Right ventricle myocardium inferior (tissue), 1 donor: ENCODE measurements around the gene OR11G2. TPM values are rescaled to one million over a fixed set of nuclear protein-coding genes. Genes with fewer than 3 reads are reported as not detected.
"Not testable (repeated sequence)": the region's sequence is repeated elsewhere in the genome, so short reads cannot be mapped to it uniquely, and the experiment has no call there.

Source experiments
- ATAC-seq: fragments of 200-7000 bp; cut with Tn5 transposase; one replicate; pipeline ENCODE4 v1.9.1; 2020; ENCODE audit warnings: mild to moderate bottlenecking, moderate library complexity
- DNase-seq: peaks from one replicate; pipeline ENCODE4 v3.0.0; 2021; ENCODE audit errors: missing footprints
- intact Hi-C: fragments of 100-400 bp; cut with DNase I; formaldehyde crosslinking; loops from one replicate; pipeline ENCODE4 v1.11.0; 2022
- long read RNA-seq: library from polyadenylated mRNA; unstranded; transcript quantifications from one replicate; pipeline ENCODE4 v2.0.0, GENCODE V29; 2021
- total RNA-seq: library from RNA; stranded (reverse); fragmentation: NEBNext Ultra II Directional; extraction: Animal tissue kit (Norgen Biotek cat#: 25700); gene quantifications from one replicate; pipeline ENCODE4 v1.2.1, GENCODE V29; 2021
- donor health status: DM: no; HTN: yes; CAD: no; lungs with severe emphysema.

Gene OR11G2, protein sequence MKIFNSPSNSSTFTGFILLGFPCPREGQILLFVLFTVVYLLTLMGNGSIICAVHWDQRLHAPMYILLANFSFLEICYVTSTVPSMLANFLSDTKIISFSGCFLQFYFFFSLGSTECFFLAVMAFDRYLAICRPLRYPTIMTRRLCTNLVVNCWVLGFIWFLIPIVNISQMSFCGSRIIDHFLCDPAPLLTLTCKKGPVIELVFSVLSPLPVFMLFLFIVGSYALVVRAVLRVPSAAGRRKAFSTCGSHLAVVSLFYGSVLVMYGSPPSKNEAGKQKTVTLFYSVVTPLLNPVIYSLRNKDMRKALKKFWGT
- not detected for total RNA-seq
- long read RNA-seq, result 0 reads

DNA sequence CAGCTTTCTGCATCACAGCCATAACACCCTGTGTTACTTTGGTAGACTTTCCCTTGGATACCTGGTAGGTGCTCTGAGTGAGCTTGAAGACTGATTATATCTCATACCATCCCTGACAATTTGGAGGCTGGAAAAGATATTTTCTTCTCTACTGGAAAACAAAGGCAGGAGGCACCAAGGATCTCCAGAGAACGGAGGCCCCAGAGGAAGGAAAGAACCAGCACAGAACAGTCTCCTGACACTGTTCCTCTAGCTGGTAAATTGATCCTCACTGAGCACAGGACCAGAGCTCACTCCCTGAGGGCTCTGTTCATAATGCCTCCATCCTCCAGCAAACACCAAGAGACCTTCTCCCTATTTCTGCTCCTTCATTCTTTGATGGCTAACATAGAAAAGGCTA, at the start of gene OR11G2:
TSS of gene OR11G2 (plus strand) at position 301 of the 400 bp plus-strand sequence. CDS start 6,542 bp downstream, outside the sequence.
- DNase-seq, result no peak
- ATAC-seq, result no peak
- intact Hi-C loops, result no loop called here

DNA sequence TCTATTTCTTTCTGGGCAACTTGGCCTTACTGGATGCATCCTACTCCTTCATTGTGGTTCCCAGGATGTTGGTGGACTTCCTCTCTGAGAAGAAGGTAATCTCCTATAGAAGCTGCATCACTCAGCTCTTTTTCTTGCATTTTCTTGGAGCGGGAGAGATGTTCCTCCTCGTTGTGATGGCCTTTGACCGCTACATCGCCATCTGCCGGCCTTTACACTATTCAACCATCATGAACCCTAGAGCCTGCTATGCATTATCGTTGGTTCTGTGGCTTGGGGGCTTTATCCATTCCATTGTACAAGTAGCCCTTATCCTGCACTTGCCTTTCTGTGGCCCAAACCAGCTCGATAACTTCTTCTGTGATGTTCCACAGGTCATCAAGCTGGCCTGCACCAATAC, 46.8 kb upstream of the OR11G2 start:
- DNase-seq (no peak), ATAC-seq (no peak)
- intact Hi-C loops, result no loop called here

DNA sequence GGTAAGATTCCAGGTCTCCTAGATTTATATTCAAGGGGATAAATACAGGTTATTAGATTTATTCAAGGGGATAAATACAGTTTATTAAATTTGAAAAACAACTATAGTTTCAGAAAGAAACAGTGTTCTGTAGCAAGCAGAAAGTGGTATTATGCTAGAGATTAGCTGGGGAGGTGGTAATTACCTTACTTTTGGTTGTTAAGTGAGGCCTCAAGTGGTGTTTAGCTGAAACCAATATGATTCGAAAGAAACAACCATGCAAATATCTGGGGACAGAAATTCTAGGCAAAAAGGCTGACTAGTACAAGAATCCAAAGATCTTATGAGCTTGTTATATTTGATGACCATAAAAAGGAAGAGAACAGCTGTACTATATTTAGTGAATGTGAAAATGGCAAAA, 45.9 kb upstream of the OR11G2 start:
- intact Hi-C loops, result no loop called here
- ATAC-seq (no peak), DNase-seq (no peak)

DNA sequence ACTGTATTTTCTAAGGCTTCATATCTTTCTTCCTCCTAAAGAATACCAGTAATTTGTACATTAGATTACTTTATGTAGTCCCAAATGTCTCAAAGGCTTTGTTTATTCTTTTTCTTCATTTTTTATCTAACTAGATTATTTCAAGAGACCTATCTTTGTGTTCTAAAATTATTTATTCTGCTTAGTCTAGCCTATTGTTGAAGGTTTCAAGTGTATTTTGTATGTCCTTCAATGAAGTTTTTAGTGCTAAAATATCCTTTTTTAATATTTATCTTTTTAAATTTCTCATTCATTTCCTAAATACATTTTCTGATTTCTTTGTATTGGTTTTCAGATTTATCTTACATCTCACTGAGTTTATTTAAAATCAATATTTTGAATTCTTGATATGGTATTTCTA, 26.2 kb upstream of the OR11G2 start:
- intact Hi-C loops, result no loop called here
- no peak for DNase-seq
- no peak for ATAC-seq

DNA sequence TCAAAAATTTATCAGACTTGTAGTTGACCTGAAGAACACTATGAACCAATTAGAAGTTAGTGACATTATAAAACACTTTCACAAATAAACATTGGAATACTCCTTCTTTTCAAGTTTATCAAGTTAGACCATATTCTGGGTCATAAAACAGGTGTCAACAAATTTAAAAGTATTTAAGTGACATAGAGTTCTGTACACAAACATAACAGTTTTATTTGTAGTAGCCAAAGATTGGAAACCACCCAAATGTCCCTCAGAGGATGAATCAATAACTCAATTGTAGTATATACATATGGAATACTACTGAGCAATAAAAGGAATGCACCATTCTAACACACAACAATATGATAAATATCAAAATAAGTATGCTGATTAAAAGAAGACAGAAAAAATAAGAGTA, 23.6 kb upstream of the OR11G2 start:
- intact Hi-C loops, result no loop called here
- ATAC-seq, result no peak
- DNase-seq, result no peak

DNA sequence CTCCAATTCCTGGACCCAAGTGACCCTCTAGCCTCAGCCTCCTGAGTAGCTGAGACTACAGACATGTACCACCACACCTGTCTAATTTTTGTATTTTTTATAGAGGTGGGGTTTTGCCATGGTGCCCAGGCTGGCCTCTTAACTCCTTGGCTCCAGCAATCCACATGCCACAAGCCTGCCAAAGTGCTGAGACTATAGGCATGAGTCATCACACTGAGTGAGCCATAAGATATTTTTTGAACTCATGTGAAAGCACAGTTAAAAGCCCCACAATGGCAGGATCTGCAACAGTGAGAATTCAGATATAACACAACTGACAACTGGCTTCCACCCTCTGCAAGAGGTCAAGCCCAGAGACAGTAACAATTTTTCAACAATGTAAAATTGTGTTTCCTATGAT, 20.8 kb upstream of the OR11G2 start:
- intact Hi-C loops, DNase-seq, ATAC-seq: not testable (repeated sequence)

DNA sequence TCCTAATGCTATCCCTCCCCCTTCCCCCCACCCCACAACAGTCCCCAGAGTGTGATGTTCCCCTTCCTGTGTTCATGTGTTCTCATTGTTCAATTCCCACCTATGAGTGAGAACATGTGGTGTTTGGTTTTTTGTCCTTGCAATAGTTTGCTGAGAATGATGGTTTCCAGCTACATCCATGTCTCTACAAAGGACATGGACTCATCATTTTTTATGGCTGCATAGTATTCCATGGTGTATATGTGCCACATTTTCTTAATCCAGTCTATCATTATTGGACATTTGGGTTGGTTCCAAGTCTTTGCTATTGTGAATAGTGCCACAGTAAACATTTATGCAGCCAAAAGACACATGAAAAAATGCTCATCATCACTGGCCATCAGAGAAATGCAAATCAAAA, 16.5 kb upstream of the OR11G2 start:
- ATAC-seq, DNase-seq, intact Hi-C loops: not testable (repeated sequence)

DNA sequence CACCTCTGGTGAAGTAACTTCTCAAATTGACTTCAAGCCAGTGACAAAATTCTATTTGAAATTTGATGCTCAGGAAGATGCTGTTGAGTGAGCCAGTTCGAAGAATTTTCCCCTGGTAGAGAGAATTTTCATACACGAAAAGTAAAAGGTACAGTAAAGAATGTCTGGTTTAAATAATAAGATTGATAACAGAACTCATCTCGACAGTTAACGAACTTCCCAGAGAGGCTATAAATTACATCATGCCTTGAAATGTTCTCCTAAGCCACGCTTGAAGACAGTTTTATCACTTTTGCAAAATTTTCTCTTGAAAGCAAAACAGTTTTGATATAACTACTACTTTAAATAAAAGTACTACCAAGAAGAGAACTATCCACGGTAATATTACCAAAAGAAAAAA, 14.4 kb upstream of the OR11G2 start:
- no peak for ATAC-seq
- intact Hi-C loops, result no loop called here
- DNase-seq, result no peak

DNA sequence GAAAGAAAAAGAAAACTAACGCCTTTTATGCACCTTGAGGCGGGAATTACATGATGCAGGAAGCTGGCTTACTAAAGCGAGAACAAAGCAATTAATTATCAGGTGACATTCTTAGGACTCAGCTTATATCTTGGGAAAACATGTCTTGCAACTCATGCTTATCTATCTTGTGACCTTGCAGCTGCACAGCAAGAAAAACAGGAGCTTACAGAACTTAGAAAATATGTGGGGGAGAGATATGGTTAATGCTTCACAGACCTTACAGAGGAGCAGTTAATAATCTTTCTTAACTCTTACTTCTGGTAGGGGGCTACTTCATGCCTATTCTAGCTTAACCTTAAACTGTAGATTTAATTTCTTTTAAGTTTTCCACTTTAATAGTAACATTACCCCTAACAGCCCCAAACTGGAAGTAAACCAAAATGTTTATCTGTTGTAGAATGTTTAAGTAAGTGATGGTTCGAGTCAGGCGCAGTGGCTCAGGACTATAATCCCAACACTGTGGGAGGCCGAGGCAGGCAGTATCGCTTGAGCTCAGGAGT, 13.2 kb upstream of the OR11G2 start:
- ATAC-seq (no peak), DNase-seq (no peak)
- intact Hi-C loops, result no loop called here

DNA sequence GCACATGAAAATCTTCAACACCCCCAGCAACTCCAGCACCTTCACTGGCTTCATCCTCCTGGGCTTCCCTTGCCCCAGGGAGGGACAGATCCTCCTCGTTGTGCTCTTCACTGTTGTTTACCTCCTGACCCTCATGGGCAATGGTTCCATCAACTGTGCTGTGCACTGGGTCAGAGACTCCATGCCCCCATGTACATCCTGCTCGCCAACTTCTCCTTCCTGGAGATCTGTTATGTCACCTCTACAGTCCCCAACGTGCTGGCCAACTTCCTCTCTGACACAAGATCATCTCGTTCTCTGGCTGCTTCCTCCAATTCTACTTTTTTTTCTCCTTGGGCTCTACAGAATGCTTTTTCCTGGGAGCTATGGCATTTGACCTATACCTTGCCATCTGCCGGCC, 11.5 kb upstream of the OR11G2 start:
- intact Hi-C loops, result no loop called here
- ATAC-seq, result peak; percentile 52

DNA sequence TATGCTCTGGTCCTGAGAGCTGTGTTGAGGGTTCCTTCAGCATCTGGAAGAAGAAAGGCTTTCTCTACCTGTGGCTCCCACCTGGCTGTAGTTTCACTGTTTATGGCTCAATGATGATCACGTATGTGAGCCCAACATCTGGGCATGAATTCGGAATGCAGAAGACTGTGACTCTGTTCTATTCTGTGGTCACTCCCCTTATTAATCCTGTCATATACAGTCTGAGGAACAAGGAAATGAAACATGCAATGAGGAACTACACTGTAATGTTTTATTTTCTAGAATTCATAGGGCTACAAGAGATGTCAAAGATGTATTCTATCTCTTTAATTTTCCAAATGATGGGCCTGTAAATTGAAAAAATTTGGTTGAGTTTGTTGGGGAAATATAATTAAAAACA, 10.8 kb upstream of the OR11G2 start:
- DNase-seq, result no peak
- peak; percentile 57 for ATAC-seq
- intact Hi-C loops, result no loop called here

More for the DNA sequence above, 11.5 kb upstream of the OR11G2 start:
- DNase-seq, result no peak

DNA sequence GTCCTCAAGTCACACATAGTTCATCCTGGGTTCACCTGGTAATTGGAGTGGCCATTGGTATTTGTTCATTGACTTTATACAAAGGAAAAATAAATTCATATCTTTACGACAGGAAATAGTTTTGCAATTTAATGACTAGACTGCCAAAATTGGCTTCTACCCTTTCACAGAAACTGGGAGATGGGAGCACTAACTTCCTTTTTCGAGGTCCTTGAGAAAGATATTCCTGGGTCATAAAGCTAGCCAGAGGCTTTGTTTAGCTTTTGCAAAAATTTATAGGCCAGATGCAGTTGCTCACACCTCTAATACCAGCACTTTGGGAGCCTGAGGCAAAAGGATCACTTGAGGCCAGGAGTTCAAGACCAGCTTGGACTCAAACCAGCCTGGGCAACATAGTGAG, 10.2 kb upstream of the OR11G2 start:
- intact Hi-C loops, result no loop called here
- no peak for ATAC-seq

DNA sequence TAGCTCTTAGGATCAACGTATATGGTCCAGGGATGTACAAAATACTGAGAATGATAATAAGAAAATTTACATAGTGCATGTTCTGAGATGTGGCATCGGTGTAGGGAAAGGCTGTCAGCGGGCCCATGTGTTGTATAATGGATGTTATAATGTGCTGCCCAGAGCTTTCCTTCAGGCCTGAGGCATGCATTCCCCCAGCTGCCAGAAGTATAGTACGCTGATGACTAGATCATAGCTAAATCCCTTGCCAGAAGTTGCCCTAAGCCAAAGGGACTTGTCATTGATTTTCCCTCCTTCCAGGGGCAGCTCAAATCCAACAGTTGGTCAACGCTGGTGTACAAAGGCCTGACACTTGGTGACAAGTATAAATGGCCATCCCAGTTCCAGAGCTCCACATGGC, 6.5 kb upstream of the OR11G2 start:
- DNase-seq (no peak), ATAC-seq (no peak)
- intact Hi-C loops, result no loop called here

More for the DNA sequence above, 10.2 kb upstream of the OR11G2 start:
- DNase-seq, result no peak

DNA sequence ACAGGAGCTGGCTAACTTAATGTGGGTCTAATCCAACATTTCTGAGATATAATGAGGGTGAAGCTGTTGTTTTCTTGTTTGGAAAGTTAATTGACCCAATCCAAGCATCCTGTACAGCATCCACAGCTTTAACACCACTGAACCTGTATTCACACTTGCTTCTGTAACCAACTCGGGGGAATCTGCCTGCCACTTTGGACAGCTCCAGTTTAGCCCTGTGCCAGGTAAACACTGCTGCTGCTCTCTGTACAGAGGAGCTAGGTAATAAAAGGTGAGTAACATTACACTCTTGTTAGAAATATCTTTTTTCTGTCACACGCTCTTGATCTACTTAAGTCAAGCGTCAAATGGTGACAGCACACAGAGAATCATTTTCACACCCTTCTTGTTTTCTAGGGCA, 700 bp downstream of the OR11G2 start:
- intact Hi-C loops, result no loop called here
- ATAC-seq (no peak), DNase-seq (no peak)

DNA sequence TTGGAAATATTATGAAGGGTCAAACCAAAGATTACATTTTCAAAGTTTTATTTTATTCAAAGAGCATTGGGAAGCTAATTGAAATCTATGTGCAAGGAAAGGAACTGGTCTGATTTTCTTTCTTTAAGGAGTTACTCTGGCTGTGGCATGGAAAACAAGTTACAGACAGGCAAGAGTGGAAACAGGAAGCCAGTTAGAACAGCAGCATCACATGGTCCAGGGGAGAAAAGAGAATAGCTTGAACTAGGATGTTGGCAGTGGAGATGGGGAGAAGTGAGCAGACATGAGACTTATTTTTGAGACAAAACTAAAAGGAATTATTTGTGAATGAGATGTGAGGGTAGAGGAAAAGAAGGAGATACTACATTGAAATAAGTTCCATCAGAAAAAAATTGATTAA, 3.4 kb downstream of the OR11G2 start:
- intact Hi-C loops, result no loop called here
- ATAC-seq (no peak), DNase-seq (no peak)

DNA sequence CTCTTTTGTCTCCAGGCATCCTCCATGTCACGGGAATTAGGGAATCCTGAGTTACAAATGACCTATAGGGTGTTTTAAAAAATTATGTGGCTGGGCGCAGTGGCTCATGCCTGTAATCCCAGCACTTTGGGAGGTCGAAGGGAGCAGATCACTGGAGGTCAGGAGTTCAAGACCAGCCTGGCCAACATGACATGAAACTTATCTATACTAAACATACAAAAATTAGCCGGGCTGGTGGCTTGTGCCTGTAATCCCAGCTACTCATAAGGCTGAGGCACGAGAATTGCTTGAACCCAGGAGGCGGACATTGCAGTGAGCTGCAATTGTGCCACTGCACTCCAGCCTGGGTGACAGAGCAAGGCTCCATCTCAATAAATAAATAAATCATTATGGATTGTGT, 4.5 kb downstream of the OR11G2 start:
- ATAC-seq, intact Hi-C loops, DNase-seq: not testable (repeated sequence)

DNA sequence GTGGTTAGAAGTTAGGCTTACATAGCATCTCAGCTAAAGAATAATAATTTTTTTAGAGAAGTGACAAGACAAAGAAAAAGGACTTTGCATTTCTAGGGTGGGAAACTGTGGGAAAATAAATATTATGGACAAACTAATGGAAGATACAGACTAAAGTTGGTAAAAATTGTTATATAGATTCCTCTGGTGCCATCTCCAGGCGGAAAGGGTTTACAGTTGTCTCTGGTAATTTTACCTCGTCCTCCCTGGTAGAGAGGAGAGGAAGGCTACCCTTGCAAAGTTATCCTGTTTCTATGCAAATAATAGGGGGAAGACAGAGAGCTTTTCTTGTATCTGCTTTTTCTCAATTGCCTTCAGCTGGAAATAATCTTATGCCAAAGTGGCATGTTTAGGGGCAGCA, 5.2 kb downstream of the OR11G2 start:
- DNase-seq (no peak), ATAC-seq (no peak)
- intact Hi-C loops, result no loop called here

DNA sequence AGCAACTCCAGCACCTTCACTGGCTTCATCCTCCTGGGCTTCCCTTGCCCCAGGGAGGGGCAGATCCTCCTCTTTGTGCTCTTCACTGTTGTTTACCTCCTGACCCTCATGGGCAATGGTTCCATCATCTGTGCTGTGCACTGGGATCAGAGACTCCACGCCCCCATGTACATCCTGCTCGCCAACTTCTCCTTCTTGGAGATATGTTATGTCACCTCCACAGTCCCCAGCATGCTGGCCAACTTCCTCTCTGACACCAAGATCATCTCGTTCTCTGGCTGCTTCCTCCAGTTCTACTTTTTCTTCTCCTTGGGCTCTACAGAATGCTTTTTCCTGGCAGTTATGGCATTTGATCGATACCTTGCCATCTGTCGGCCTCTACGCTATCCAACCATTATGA, 6.8 kb downstream of the OR11G2 start:
- no peak for ATAC-seq
- DNase-seq, result peak; percentile 55
- intact Hi-C loops, result no loop called here

DNA sequence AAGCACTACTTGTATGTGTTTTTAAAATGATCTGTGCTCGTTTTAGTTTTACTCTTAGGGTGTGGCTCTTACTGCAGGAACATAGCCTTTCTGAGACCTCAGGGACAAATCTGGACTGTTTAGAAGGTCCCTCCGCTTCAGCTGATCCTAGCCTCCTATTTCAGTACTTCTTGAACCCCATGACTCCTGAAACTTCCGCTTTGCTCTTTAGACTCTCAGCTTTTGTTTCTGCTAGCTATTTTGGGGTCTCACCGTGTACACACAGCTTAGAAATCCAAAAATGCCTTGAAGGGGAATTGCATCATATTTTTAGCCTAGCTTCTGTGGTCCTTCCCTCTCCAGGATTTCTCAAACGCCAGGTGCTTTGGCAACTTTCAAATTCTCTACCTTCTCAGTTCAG, 8.3 kb downstream of the OR11G2 start:
- intact Hi-C loops, result no loop called here
- ATAC-seq, result no peak
- no peak for DNase-seq

DNA sequence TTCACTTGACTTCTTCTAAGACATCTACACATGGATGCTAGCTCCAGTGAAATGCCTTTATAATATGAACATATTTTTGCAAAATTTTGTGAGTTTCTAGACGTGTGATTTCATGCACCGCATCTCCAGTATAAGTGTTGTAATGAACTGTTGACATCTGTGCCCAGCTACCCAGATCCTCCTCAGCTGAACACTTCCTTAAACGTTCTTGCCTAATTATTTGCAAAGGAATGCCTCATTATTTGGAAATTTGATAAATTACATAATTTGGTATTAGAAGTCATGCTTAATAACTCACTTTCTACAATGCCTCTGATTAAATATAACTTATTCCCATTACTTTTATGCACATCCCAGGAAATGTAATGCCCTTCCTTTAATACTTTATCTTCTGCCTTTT, 14.0 kb downstream of the OR11G2 start:
- intact Hi-C loops, result no loop called here
- ATAC-seq, result no peak
- no peak for DNase-seq

DNA sequence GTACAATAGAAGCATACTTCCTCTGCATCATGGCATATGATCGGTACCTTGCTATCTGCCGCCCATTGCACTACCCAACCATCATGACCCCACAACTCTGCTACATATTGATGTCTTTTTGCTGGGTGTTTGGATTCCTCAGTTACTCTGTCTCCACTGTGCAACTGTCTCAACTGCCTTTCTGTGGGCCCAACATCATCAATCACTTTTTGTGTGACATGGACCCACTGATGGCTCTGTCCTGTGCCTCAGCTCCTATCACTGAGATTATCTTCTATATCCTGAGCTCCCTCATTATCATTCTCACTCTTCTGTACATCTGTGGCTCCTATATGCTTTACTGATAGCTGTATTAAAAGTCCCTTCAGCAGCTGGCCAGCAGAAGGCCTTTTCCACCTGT, 18.9 kb downstream of the OR11G2 start:
- intact Hi-C loops, result no loop called here
- no peak for ATAC-seq
- no peak for DNase-seq
